Activated CD8-positive, alpha-beta T cell treated with anti-CD3 and anti-CD28 coated beads for 36 hours (primary cell): ENCODE results near the gene NOS1. TPM values are rescaled to one million over a fixed set of nuclear protein-coding genes. Genes with fewer than 3 reads are reported as not detected.

ENCODE experiments used
- ATAC-seq: fragments of 200-7000 bp; cut with Tn5 transposase; one replicate; pipeline ENCODE4 v1.10.0; 2021; ENCODE audit warnings: mild to moderate bottlenecking, moderate library complexity
- CTCF ChIA-PET: fragments of 350-600 bp; sonication (Branson Sonifier 250); formaldehyde crosslinking; loops from one replicate; lab custom pipeline; 2021; ENCODE audit warnings: antibody characterized with exemption; lab: Charles Lee
- POLR2A ChIA-PET: fragments of 350-600 bp; sonication (Branson Sonifier 250); formaldehyde crosslinking; loops from one replicate; lab custom pipeline; 2021; ENCODE audit warnings: antibody characterized with exemption; lab: Charles Lee
- DNase-seq: peaks from one replicate; pipeline ENCODE4 v3.0.0-alpha.2; 2020
- H3K27ac Mint-ChIP-seq: one replicate; pipeline ENCODE4 v1.8.0; 2021; ENCODE audit warnings: mild to moderate bottlenecking, mixed read lengths
- H3K27me3 Mint-ChIP-seq: one replicate; pipeline ENCODE4 v1.8.0; 2021; ENCODE audit warnings: mixed read lengths
- H3K36me3 Mint-ChIP-seq: one replicate; pipeline ENCODE4 v1.8.0; 2021; ENCODE audit warnings: low read depth, mixed read lengths
- H3K4me1 Mint-ChIP-seq: one replicate; pipeline ENCODE4 v1.8.0; 2021; ENCODE audit warnings: low read depth, mixed read lengths
- H3K4me3 Mint-ChIP-seq: one replicate; pipeline ENCODE4 v1.8.0; 2021; ENCODE audit warnings: mild to moderate bottlenecking, moderate library complexity, mixed read lengths
- H3K9me3 Mint-ChIP-seq: one replicate; pipeline ENCODE4 v1.8.0; 2021; ENCODE audit warnings: mixed read lengths
- intact Hi-C: fragments of 100-400 bp; cut with micrococcal nuclease; formaldehyde crosslinking; loops from one replicate; pipeline ENCODE4 v1.10.0; 2022
- total RNA-seq, 2 experiments: library from RNA; stranded (reverse); gene quantifications; one replicate each; pipeline ENCODE4 v1.2.3, GENCODE V29; 2021
- TF ChIP-seq, protein P1 (sequence below): fragments of 200-600 bp; IDR thresholded peaks from one replicate; pipeline ENCODE4 v1.8.0; 2022; ENCODE audit warnings: antibody characterized with exemption, mild to moderate bottlenecking

The NOS1 gene
- total RNA-seq, result not detected

DNA sequence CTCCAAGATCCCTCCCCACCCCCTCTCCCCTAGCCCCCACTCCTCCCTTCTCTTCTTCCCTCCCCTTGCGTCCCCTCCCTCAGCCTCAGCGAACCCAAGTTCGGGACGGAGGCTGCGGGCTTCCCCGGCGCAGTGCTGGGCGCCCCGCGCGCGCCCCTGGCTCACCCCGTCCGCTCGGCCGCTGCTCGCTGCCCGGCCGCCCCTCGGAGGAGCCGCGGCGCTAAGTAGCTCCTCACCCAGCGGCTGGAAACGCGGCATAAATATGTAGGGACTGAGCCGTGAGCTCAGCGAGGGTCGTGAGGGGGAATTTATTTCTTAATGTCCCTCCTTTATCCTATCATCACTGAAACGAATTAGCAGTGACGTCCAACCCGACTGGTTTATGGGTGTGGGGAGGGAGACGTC, at the start of gene NOS1:
Gene NOS1, minus strand, starts transcription at position 280 of the 405 bp plus-strand sequence. CDS start 30,557 bp downstream, outside the sequence.
- POLR2A ChIA-PET, result no interaction called here
- ATAC-seq, result no peak
- H3K27ac Mint-ChIP-seq, result no peak within 1 kb of the TSS

DNA sequence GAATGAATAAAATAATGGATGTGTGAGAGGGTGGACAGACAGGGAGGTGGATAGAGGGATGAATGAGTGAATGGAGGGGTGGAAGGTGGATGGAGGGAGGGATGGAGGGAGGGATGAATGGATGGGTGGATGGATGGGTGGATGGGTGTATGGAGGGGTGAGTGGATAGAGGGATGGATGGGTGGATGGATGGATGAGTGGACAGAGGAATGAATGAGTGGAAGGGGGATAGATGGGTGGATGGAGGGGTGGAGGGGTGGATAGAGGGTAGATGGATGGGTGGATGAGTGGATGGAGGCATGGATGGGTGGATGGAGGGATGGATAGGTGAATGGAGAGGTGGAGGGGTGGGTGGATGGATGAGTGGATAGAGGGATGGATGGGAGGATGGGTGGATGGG, 47.9 kb upstream of the NOS1 start:
- H3K9me3 Mint-ChIP-seq, result no peaks in the 10 kb centered on the region
- TF ChIP-seq, protein P1, sequence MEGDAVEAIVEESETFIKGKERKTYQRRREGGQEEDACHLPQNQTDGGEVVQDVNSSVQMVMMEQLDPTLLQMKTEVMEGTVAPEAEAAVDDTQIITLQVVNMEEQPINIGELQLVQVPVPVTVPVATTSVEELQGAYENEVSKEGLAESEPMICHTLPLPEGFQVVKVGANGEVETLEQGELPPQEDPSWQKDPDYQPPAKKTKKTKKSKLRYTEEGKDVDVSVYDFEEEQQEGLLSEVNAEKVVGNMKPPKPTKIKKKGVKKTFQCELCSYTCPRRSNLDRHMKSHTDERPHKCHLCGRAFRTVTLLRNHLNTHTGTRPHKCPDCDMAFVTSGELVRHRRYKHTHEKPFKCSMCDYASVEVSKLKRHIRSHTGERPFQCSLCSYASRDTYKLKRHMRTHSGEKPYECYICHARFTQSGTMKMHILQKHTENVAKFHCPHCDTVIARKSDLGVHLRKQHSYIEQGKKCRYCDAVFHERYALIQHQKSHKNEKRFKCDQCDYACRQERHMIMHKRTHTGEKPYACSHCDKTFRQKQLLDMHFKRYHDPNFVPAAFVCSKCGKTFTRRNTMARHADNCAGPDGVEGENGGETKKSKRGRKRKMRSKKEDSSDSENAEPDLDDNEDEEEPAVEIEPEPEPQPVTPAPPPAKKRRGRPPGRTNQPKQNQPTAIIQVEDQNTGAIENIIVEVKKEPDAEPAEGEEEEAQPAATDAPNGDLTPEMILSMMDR, result no peak
- H3K4me3 Mint-ChIP-seq, result no peak overlapping the region
- no peak overlapping the region for H3K27ac Mint-ChIP-seq
- ATAC-seq (no peak), DNase-seq (no peak)
- no peaks in the 10 kb centered on the region for H3K36me3 Mint-ChIP-seq
- H3K27me3 Mint-ChIP-seq, result peaks cover 2% of the 10 kb centered on the region
- H3K4me1 Mint-ChIP-seq, result no peaks in the 10 kb centered on the region
- CTCF ChIA-PET, result no interaction called here
- intact Hi-C loops, result no loop called here
- POLR2A ChIA-PET, result no interaction called here

More for the DNA sequence above, at the start of gene NOS1:
- DNase-seq, result no peak
- CTCF ChIA-PET, result no interaction called here
- TF ChIP-seq, protein P1, result no peak
- H3K9me3 Mint-ChIP-seq, result no peaks in the 10 kb centered on the region
- no peaks in the 10 kb centered on the region for H3K4me1 Mint-ChIP-seq
- H3K27me3 Mint-ChIP-seq, result peaks cover 48% of the 10 kb centered on the region
- no peak within 1 kb of the TSS for H3K4me3 Mint-ChIP-seq
- intact Hi-C loops, result no loop called here
- no peaks in the 10 kb centered on the region for H3K36me3 Mint-ChIP-seq

DNA sequence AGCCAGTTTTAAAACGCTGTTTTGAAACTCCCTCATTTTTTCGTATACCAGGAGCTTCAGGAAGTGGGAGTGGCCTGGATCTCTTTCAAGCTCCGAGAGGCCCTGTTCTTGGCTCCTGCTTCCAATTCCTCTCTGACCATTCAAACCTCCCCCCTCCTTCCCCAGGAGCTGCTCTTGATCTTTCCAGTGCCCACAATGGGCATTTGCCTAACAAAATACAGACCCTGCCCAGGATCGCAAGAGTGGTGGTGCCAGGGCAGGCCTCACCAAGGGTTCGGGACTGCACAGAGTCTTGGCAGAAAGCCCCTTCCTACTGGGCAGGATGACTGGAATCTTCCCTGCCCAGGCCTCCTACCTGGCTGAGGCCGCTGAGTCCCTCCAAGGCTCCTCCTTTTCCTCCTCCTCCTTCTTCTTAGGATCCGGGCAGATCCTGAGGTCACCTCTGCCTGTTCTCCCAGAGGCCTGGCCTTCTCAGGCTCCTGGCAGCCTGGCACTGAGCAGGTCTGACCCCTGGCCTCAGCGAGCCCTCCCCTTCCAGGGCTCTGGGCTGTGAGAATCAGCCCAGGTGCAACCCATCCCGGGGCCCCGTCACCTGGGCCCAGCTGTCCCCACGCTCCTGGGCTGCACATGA, 46.9 kb upstream of the NOS1 start:
- POLR2A ChIA-PET, result no interaction called here
- H3K4me3 Mint-ChIP-seq, result no peak overlapping the region
- ATAC-seq (no peak), DNase-seq (no peak)
- intact Hi-C loops, result no loop called here
- CTCF ChIA-PET, result no interaction called here
- TF ChIP-seq, protein P1, result no peak
- H3K27me3 Mint-ChIP-seq, result no peaks in the 10 kb centered on the region
- H3K36me3 Mint-ChIP-seq, result no peaks in the 10 kb centered on the region
- no peak overlapping the region for H3K27ac Mint-ChIP-seq
- H3K4me1 Mint-ChIP-seq, result no peaks in the 10 kb centered on the region
- H3K9me3 Mint-ChIP-seq, result peaks cover 2% of the 10 kb centered on the region

DNA sequence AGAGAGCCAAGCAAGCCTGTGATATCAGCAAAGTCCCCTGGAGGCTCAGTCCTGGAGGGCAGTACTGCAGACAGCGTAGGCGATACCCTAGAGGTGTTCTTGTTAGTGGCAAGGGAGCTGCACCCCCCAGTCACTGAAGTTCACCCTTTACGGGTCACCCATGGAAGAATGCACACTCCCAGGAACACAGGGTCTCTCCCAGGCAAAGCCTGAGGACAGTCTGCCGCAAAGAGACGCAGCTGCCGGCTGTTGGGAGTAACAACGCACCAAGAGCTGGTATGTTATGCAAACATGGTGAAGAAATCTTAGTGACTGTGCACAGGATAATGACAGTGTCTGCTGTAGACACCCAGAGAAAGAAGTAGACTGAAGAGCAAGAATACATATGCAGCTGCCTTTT, 43.5 kb upstream of the NOS1 start:
- ATAC-seq (no peak), DNase-seq (no peak)
- intact Hi-C loops, result no loop called here
- Mint-ChIP-seq H3K4me3 (no peak overlapping the region), H3K27ac (no peak overlapping the region), H3K36me3 (no peaks in the 10 kb centered on the region), H3K4me1 (no peaks in the 10 kb centered on the region), H3K9me3 (peaks cover 4% of the 10 kb centered on the region), H3K27me3 (no peaks in the 10 kb centered on the region)
- TF ChIP-seq, protein P1, result no peak
- POLR2A ChIA-PET, result no interaction called here
- CTCF ChIA-PET, result interaction anchor here (0.6 kb wide), 1 partner anchor 93 kb away, joined by 3 read pairs; no protein-coding TSS in a partner anchor

DNA sequence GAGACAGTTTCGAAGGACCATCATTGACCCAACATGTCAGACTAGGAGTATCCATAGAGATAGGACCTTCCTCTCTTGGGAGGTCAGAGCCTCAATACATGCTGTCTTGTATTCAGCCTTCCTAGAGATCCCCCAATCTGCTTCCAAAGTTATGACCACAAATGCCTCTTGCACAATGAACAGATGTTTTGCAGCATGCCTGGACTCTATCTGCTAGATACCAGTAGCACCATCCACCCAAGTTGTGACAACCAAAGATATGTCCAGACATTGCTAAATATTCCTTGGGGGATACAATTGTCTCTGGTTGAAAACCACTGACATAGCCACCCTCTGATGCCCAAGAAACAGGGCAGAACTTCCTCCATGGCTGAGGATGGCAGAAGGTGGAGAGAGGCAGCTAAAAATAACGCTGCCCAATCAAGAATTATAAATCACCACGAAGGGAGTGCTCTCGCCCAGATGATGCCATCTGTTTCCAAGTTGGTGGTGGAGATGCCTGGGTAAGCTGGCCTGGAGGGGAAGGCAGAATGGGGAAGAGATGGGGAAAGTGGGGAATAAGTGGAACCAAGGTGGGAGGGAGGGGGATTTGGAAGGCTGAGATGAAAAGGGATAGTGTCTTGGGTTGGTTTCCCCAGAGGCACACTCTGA, 42.9 kb upstream of the NOS1 start:
- TF ChIP-seq, protein P1, result no peak
- CTCF ChIA-PET, result no interaction called here
- Mint-ChIP-seq H3K27me3 (no peaks in the 10 kb centered on the region), H3K27ac (no peak overlapping the region), H3K4me1 (no peaks in the 10 kb centered on the region), H3K4me3 (no peak overlapping the region), H3K9me3 (peaks cover 4% of the 10 kb centered on the region), H3K36me3 (no peaks in the 10 kb centered on the region)
- DNase-seq (no peak), ATAC-seq (no peak)
- intact Hi-C loops, result no loop called here
- POLR2A ChIA-PET, result no interaction called here
